SU-DHL-6 (cell line): Measurements from ENCODE around the gene FARS2.

Source experiments
- EZH2phosphoT487 ChIP-seq: fragments of 200-600 bp; sonication (generic), shearing (Covaris generic); conservative IDR thresholded peaks from 2 replicates; pipeline ENCODE4 v1.6.1; 2018; ENCODE audit warnings: mild to moderate bottlenecking, antibody characterized with exemption, low read length, moderate library complexity, mixed read lengths
- TF ChIP-seq, protein P1 (sequence below): fragments of 200-600 bp; sonication (generic); IDR thresholded peaks from one replicate; pipeline ENCODE4 v1.5.1; 2017; ENCODE audit warnings: antibody characterized with exemption, mild to moderate bottlenecking, low read length, moderate library complexity; ENCODE audit not compliant: insufficient read depth, poor library complexity, severe bottlenecking

DNA sequence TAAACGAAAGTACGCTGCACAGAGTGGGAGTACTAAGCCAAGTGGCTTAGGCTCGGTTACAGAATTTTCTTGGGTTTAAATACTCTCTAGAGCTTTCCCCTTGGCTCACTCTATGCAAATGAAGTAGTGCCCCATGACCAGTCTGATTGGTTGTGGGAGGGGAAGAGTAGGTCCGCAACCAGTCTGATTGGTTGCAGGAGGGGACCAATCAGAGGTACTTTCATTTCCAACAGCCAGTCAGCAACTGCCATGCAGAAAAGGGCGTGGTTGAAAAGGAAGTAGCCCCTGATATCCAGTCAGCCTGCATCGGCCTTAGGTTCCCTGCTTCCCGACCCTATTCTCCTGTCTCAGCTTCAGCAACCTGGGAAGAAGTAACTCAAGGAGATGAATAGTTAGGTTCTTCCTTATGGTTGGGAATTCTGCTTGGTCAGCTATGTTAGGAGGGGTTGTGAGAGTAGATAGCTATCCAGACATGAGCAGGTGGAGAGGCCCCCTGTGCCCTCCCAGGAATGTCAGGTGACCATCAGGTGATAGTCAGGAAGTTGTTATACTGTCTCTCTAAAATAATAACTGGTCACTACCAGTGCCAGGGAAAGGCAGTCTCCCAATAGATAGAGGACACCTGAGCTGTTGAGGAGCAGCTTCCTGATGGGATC is 57.4 kb downstream of the FARS2 start:
- TF ChIP-seq, protein P1, sequence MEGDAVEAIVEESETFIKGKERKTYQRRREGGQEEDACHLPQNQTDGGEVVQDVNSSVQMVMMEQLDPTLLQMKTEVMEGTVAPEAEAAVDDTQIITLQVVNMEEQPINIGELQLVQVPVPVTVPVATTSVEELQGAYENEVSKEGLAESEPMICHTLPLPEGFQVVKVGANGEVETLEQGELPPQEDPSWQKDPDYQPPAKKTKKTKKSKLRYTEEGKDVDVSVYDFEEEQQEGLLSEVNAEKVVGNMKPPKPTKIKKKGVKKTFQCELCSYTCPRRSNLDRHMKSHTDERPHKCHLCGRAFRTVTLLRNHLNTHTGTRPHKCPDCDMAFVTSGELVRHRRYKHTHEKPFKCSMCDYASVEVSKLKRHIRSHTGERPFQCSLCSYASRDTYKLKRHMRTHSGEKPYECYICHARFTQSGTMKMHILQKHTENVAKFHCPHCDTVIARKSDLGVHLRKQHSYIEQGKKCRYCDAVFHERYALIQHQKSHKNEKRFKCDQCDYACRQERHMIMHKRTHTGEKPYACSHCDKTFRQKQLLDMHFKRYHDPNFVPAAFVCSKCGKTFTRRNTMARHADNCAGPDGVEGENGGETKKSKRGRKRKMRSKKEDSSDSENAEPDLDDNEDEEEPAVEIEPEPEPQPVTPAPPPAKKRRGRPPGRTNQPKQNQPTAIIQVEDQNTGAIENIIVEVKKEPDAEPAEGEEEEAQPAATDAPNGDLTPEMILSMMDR: no peak
- no peak for TF ChIP-seq EZH2phosphoT487
